Urothelium cell line (cell line): ENCODE data around the gene RSU1.
"Not testable (repeated sequence)": the region's sequence is repeated elsewhere in the genome, so short reads cannot be mapped to it uniquely, and the experiment has no call there.

Experiments
- DNase-seq: peaks from one replicate; pipeline ENCODE4 v3.0.0; 2011; ENCODE audit warnings: low spot score, mixed read lengths
- FAIRE-seq: peaks from 2 replicates; lab custom pipeline; 2011; peaks lifted over from hg19 to GRCh38; lab: Jason Lieb, UNC

RSU1 gene

GRCh38 chr10:16788778-16789177, 28.4 kb downstream of the RSU1 start:
- no peak for FAIRE-seq

GRCh38 chr10:16788125-16788524, 29.1 kb downstream of the RSU1 start:
- FAIRE-seq: no peak
- DNase-seq: no peak

More at GRCh38 chr10:16788778-16789177, 28.4 kb downstream of the RSU1 start:
- DNase-seq: no peak

GRCh38 chr10:16787361-16787791, 29.8 kb downstream of the RSU1 start:
- DNase-seq (no peak), FAIRE-seq (no peak)

- DNase-seq (no peak), FAIRE-seq (no peak)
These were observed 36.8 kb downstream of the RSU1 start for GRCh38 chr10:16780338-16780880.

- DNase-seq (no peak), FAIRE-seq (no peak)
These were observed 37.8 kb downstream of the RSU1 start for GRCh38 chr10:16779384-16779915.

- FAIRE-seq (no peak), DNase-seq (peak; percentile 59)
These were observed 39.5 kb downstream of the RSU1 start for GRCh38 chr10:16777473-16778370.

- FAIRE-seq: no peak
These were observed 40.3 kb downstream of the RSU1 start for GRCh38 chr10:16776896-16777295.

GRCh38 chr10:16773334-16773733, 43.9 kb downstream of the RSU1 start:
- FAIRE-seq (no peak), DNase-seq (no peak)

More at GRCh38 chr10:16776896-16777295, 40.3 kb downstream of the RSU1 start:
- no peak for DNase-seq

GRCh38 chr10:16770670-16771069, 46.6 kb downstream of the RSU1 start:
- DNase-seq: no peak
- FAIRE-seq: no peak

GRCh38 chr10:16770141-16770540, 47.1 kb downstream of the RSU1 start:
- FAIRE-seq (peak; percentile 30), DNase-seq (no peak)

- no peak for DNase-seq
- no peak for FAIRE-seq
These were observed 47.9 kb downstream of the RSU1 start for GRCh38 chr10:16769331-16769730.

- DNase-seq (no peak), FAIRE-seq (no peak)
These were observed 48.5 kb downstream of the RSU1 start for GRCh38 chr10:16768702-16769101.

GRCh38 chr10:16765509-16766375, 51.5 kb downstream of the RSU1 start:
- FAIRE-seq: no peak
- no peak for DNase-seq

GRCh38 chr10:16761300-16761699, 55.9 kb downstream of the RSU1 start:
- DNase-seq: no peak
- no peak for FAIRE-seq

GRCh38 chr10:16756561-16757221, 60.5 kb downstream of the RSU1 start:
- FAIRE-seq (peak; percentile 75), DNase-seq (no peak)

- FAIRE-seq (no peak), DNase-seq (no peak)
These were observed 62.5 kb downstream of the RSU1 start for GRCh38 chr10:16754765-16755164.

- FAIRE-seq: not testable (repeated sequence)
These were observed 64.4 kb downstream of the RSU1 start for GRCh38 chr10:16752849-16753248.

GRCh38 chr10:16752099-16752498, 65.1 kb downstream of the RSU1 start:
- DNase-seq (no peak), FAIRE-seq (peak; percentile 88)

More at GRCh38 chr10:16752849-16753248, 64.4 kb downstream of the RSU1 start:
- not testable (repeated sequence) for DNase-seq

- no peak for DNase-seq
- no peak for FAIRE-seq
These were observed 66.0 kb downstream of the RSU1 start for GRCh38 chr10:16751244-16751643.

- DNase-seq (no peak), FAIRE-seq (no peak)
These were observed 66.8 kb downstream of the RSU1 start for GRCh38 chr10:16750461-16750860.
